GM19043 (cell line): ENCODE measurements around the gene ACY1.

Experiments
- ATAC-seq: cut with Tn5 transposase; IDR thresholded peaks from one replicate; pipeline ENCODE4 v1.9.1; 2021; ENCODE audit warnings: low read depth; ENCODE audit not compliant: unreplicated experiment

Gene ACY1

DNA sequence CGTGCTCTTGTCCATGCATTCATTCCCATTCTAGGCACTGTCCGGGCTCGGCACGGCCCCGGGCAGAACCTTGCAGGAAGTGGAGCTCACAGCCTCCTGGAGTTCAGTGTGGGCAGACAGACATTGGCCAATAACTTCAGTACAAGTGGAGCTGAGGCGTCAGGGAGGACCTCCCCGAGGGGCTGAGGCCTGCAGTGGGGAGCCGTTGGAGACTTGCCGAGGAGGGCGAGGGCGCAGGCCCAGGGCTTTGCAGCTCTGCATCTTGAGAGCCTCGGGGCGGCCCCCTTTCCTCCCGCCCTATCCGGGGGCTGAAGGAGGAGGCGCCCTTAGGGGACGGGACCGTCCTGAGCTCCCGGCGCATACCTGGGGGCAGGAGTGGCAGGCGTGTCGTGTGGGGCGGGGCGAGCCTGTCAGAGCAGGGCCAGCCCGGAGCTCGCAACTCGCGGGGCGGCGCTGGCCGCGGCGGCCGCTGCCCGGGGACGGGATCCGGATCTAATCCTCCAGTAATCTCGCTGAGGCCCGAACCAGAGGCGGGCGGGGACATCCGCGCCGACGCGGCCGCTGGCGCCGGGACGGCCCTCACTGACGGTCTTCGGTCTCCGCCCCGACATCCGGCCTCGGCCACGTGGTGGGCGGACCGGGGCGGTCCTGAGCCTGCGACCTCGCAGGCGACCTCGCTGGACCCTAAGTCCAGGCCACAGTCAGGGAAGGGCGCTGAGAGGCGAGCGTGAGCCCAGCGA, at the start of gene ACY1:
ACY1 (plus strand) TSS at position 698 of the 740 bp plus-strand sequence. CDS start 530 bp downstream, outside the sequence.
- ATAC-seq = peak; percentile 70

DNA sequence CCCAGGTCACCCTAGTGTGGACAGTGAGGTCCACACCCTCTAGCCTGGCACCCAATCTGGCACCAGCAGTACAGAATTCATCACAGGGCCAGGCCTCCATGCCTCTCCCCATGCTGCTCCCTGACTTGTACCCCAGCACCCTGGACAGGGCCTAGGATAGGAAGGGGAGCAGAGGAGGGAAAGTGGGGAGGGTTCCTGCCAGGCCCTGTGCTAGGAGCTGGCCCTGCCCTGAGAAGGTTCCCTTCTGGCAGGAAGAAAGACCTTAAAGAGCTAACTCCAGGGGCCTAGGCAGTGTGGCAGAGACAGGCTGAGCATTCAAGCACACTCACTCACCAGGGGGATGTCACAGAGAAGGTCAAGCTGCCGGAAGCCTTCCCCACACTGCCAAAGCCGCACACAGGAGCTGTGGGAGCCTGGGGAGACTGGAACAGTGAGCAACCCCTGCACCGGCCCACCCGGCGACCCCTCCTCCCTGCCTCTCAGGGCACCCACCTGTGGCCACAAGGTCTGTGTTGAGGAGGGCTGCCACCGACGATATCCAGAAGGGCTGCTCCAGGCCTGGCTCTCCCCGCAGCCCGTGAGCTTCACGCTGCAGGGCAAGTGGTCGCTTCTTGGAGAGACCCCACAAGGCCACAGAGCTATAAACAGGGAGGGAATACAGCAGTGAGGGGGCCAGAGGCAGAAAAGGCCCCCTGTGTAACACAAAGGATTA, 49.0 kb upstream of the ACY1 start:
- no peak for ATAC-seq

DNA sequence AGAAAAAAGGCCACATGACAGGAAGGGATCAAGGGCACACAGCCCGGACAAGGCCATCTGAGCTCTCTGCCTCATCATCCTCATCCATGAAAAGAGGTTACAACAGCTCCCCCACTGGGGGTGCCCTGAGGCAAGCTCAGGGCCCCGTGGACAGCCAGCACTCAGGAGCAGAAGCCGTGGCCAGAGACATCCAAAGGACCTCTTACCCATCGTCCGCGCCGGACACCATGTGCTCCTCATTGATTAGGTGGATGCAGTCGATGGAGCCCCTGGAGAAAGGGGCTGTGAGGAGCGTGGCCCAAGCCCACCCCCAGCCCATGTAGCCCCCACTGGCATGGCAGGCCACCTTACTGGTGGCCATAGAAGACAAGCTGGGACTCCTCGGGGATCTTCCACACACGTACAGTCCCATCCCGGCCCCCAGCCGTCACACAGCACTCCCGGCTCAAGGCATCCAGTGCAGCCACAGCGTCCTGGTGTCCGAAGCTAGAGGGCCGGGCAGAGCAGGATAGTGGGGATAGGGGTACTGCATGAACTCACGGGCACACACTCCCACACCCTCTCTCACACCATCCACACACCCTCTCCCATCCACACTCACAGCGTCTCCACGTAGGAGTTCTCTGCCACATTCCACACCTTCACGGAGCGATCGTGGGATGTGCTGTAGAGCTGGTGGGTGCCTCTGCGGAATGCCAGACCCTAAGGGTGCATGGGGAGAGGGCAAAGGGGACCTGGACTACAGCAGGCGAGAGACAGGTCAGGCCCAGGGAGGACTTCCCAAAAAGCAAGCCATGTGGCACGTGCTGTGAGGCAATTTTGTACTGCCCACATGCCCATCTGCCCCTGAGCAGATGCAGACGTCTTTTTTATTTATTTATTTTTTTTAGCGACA, 48.1 kb upstream of the ACY1 start:
- no peak for ATAC-seq

DNA sequence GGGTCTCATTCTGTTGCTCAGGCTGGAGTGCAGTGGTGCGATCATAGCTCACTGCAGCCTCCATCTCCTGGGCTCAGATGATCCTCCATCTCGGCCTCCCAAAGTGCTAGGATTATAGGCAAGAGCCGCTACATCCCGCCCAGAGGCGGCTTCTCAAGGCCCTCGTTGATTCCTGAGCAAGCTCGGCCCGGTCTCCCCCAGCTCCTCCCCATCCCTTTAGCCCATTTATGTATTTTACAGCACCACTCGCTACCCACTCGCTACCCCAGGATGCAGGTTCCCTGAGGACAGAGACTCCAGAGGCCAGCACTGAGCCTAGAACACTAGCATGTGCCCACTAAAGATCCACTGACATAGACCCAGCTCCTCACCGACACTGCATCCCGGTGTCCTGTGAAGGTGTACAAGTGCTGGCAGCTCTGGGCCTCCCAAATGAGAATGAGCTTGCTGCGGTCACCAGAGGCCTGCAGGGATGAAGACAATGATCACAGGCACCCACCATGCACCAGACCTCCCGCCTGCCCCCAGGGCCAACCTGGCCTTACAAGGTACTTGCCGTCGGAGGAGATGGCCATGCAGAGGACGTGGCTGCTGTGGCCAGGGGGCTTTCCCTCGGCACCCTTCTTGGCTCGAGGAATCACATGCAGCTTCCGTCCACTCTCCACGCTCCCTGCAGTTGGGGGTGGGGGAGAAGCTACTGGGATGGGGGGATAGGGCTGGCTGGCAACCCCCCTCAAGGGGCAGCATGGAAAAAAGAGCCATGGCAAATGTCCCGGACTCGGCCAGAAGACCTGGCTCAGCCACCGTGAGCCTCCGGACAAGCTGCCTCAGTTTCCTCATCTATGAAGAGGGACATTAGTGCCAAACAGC, 47.2 kb upstream of the ACY1 start:
- ATAC-seq = no peak

DNA sequence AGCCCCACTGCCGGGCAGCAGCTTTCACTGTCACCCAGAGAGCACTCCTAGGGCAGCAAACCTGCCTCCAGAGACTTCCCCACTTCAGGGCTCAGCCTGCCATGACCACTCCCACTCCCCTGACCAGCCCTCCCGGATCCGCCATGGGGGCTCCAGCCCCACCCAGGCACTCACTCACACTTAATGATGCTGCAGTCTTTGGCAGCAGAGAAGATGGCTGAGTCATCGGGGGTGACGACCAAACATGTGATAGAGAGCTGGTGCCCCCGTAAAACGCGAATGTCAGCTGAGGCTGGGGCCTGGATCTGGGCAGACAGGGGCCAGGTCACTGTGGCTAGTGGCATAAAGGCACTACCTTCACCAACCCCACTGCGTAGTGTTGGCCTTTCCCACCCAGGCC, 46.3 kb upstream of the ACY1 start:
- ATAC-seq = no peak

DNA sequence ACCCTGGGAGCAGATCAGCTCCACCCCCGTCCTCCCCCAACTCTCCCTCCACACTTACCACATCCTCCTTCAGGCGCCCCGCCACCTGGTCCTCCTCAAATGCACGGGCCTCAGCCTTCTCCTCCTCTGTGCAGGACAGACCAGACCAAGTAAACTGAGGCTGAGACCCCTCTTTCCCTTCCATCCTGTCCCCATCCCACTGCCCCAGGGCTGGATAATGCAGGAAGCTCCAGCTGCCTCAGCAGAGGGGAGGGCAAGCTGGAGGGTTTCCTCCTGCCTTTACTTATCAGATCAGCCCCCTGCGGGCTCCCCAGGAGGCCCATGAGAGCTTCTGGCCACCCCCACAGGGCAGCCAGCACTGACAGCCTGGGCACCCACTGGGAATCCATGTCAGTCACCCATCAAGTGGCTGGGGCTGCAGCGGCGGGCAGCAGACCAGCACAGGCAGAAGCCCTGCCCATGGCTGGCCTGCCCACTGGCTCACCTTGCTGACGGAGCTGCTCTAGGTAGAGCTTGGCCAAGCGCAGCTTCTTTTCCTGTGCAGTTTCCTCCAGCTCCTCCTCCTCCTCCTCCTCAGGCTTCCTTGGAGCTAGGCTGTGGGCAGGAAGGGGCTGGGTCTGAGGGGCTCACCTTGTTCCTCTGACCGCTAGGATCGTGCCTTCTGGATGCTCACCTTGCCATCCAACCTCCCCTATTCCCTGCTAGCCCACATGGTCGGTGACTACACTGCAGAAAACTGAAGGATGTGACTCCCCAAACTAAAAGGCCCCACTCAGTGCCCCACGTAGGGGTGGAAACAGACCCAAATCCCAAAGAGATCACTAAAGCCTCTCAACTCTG, 45.5 kb upstream of the ACY1 start:
- no peak for ATAC-seq

DNA sequence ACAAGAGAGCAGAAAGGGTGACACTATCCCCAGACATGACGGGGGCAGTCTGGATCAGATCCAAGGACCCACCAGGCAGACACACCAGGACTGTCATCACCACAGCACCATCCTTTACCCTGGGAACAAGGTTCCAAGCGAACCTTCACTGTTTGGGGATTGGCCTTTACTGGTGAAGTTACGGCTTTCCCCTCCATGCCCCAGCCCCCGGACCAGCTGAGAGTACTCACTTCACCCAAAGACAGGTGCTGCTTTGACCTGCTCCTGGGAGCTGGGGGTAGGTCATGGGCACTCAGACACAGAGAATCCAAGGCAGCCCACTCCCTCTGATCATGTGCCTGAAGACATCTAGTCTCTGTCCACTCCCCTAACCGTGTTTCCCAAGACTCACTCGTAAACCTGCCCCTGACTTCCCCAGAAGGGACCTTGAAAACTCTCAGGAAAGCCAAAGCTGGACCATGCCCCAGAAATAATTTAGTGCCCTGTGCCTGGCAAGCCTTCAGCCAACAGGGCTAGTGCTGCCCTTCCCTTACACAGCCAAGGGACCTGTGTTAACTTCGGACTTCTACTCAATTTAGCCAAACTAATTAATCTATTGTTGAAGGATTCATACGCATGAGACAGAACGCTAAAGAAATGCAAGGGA, 44.4 kb upstream of the ACY1 start:
- ATAC-seq = no peak

DNA sequence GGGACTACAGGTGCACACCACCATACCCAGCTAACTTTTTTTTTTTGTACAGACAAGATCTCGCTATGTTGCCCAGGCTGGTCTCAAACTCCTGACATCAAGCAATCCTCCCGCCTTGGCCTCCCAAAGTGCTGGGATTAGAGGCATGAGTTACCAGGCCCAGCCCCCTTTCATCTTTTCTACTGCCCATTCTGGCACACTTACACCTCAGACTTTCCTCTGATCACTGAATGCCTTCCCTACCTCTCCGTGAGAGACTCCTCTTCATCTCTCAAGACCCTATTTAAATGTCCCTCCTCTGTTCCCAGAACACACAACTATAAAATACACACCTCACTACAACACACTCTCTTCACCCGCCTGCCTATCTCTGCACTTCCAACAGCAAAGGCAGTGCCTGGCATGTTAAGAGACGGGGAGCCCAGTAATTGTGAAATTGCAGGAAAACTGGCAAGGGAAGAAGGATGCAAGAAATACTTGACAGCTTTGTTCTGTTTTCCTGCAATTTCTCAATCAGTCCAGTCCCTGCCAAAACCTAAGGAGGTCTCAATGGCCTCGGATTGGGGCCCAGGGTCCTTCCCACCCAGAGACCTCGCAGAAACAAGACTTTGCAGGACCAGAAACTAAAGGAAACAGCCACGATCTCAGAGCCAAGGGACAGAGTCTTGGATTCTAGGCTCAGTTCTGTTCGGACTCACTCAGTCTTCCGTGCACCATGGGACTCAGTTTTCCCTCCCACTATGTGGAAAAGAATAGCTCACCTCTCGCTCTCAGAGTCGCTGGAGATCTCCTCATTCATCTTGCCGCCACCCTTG, 42.5 kb upstream of the ACY1 start:
- no peak for ATAC-seq

DNA sequence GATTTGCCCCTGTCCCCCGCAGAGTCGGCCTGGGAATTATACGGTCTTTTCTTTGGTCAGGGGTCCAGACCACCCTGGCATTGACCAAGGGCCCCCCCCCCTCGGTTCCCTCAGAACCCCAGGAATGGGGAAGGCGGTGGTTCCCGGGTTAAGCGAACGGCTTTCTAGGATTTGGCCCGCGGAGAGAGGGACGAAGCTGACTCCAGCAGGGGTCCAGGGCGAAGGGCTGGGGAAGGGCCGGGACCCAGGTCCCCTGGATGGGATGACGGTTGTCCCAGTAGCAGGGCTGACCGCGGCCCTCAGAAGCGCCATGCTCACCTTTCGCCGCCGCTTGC, 41.9 kb upstream of the ACY1 start:
- ATAC-seq = no peak

DNA sequence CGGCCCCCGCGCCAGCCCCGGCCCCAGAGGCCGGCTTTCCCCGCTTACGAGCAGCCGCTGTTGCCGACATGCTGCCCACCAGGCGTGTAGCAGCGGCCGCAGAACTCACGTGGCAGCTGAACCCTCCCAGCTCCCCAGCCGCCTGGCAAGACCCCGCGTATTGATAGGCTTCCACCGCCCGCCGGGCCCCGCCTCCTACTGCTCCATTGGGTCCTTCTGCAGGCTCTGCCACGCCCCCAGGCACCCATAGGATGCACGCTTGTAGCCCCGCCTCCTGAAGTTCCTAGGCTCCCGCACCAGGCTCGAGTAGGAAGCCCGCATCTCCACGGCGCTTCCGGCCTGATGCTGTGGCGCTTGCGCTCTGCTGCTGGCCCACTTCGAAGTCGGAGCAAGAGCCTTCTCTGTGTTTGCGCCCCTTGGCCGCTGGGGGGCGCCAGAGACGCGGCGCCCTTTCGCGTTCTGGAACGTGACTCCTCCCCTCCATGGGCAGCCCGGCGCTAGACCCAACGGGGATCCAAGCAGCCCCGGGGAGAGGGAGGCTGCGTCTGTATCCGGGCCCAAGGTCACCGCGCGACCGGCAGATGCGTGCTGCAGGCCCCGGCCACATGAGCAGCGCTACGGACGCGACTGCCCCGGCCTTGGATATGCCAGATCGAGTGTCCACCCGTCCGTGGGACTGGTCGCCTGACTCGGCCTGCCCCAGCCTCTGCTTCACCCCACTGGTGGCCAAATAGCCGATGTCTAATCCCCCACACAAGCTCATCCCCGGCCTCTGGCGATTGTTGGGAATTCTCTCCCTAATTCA, 41.3 kb upstream of the ACY1 start, which contains the start of the genes PARP3 and RRP9:
PARP3 (plus strand) TSS at position 566 of the 805 bp plus-strand sequence. CDS start 993 bp downstream, outside the sequence.
RRP9 (minus strand) TSS at position 107 of the 805 bp plus-strand sequence; CDS start at position 70, 37 bp downstream.
- peak; percentile 84 for ATAC-seq

DNA sequence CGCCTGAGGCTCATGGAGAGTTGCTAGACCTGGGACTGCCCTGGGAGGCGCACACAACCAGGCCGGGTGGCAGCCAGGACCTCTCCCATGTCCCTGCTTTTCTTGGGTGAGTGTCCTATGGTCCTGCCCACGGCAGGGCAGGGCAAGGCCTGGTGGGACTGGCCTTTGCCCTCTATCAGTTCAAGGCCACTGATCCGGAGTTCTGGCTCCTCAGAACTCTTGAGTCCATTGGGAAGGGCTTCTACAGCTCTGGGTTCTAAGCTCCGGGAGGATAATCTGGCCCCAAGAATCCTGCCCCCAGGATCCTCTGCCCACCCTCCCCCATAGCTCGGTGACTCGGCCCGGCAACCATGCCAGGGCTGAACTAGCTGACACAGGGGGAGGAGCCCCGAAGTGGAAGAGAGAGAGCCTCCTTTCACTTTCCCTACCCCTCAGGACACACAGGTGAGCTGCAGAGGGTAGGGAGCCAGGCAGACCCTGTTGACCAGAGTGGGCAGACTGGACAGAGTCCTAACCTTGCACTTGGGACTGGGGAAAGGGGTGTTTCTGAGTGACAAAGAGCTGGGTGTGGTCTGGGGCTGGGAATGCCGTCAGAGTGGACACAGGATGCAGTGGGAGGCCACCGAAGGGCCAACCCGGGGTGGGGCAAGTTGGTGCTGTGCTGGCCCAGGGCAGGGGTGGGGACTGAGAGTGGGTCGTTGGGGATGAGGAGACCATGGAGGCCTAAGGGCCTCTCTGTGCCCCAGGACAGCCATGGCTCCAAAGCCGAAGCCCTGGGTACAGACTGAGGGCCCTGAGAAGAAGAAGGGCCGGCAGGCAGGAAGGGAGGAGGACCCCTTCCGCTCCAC, 40.5 kb upstream of the ACY1 start:
- peak; percentile 26 for ATAC-seq

DNA sequence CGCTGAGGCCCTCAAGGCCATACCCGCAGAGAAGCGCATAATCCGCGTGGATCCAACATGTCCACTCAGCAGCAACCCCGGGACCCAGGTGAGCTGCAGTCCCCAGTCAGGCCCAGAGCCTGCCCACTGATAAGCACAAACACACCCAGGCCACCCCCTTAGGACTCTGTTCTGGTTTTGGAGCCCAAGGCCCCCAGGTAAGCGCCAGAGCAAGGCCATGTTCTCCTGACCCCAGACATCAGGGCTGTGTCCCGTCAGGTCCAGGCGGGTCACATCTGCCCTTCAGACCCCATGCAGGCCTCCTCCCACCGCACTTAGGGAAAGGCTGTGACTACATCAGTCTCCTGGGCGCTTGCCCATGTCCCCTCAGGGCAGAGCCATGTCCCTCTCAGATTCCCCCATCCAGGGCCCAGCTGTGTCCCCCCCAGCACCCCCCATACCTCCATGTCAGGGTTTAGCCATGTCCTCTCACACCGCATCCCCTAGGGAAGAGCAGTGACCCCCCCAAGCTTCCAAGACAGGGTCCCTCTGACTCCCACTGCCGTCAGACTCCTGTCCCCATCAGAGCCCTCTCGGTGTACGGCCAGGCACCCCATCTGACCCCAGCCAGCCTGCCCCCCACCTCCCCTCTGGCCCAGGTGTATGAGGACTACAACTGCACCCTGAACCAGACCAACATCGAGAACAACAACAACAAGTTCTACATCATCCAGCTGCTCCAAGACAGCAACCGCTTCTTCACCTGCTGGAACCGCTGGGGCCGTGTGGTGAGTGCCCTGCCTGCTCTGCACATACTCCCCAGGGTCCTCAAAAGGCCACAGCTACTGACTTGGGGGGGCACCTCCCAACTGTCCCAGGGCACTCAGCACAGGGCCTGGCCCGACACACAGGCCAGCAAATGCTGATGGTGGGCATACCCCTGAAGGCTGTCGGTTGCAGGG, 39.6 kb upstream of the ACY1 start:
- no peak for ATAC-seq

DNA sequence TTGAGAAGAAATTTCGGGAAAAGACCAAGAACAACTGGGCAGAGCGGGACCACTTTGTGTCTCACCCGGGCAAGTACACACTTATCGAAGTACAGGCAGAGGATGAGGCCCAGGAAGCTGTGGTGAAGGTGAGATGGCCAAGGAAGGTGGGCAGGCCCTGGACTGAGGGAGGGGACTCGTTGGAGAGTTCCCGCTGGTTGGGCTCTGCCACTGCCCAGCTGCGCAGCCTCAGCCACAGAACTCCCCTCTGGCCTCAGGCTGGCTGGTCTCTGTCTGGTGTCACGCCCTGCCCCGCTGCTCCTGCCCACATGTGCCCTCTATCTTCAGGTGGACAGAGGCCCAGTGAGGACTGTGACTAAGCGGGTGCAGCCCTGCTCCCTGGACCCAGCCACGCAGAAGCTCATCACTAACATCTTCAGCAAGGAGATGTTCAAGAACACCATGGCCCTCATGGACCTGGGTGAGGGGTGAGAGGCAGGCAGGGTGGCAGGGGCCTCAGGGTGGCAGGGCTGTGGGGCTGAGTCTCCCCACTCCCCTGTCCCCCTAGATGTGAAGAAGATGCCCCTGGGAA, 38.8 kb upstream of the ACY1 start:
- ATAC-seq = no peak

DNA sequence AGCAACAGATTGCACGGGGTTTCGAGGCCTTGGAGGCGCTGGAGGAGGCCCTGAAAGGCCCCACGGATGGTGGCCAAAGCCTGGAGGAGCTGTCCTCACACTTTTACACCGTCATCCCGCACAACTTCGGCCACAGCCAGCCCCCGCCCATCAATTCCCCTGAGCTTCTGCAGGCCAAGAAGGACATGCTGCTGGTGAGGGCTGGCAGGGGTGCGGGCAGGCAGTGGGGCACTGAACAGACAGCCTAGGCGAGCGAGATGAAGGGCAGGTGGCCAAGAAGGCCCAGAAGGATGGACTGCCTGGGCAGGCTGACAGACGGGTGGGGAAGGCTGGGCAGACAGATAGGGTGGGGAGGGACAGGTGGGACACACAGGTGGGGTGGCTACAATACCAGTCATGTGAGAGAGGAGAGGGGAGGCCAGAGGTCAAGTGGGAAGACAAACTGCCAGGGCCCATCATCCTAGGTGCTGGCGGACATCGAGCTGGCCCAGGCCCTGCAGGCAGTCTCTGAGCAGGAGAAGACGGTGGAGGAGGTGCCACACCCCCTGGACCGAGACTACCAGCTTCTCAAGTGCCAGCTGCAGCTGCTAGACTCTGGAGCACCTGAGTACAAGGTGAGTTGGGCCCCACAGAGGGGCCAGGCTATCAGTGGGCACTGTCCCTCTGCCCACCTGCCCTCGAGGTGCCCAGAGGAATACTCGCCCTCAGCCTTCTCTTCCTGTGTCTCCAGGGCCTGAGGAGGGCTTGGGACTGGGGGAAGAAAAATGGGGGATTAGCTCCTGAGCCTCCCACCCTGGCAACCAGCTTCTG, 38.1 kb upstream of the ACY1 start:
- no peak for ATAC-seq
